Measurements from ENCODE around the gene CX3CL1. TPM values are rescaled to one million over a fixed set of nuclear protein-coding genes. Genes with fewer than 3 reads are reported as not detected.
"Not testable (repeated sequence)": the region's sequence is repeated elsewhere in the genome, so short reads cannot be mapped to it uniquely, and the experiment has no call there.

The CX3CL1 gene
- total RNA-seq, 1 experiment from 2014 or later = 0.23 TPM

DNA sequence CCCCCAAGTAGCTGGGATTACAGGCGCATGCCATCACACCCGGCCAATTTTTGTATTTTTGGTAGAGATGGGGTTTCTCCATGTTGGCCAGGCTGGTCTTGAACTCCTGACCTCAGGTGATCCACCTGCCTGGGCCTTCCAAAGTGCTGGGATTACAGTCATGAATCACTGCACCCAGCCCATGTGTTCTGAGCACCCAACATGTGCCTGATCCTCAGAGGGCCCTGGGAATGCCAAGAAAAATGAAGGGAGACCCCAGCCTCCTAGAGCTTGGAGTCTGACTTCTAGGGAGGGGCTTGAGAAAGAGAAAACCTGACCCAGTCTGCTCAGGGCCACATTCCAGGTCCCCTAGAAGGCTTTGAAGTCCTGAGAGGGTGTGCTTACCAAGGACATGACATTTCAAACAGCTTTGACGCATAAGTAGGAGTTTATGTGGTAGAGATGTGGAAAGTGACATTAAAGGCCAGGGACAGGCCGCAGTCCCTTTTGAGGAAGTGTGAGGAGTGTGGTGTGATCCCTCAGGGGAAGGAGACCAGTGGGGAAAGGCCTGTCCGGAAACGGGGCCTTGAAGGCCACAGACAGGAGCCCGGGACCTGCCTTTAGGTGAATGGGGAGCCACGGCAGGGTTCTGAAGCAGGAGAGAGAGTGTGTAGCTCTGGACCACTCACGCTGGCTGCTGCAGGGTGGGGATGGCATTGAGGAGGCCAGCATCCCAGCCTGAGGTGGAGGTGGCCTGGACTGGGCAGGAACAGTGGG is 14.8 kb upstream of the CX3CL1 start:
- no peak for DNase-seq (ENCODE audit: low spot score)

GRCh38 chr16:57358086-57358420 is 14.2 kb upstream of the CX3CL1 start:
- no peak for DNase-seq (ENCODE audit: low spot score)

DNA sequence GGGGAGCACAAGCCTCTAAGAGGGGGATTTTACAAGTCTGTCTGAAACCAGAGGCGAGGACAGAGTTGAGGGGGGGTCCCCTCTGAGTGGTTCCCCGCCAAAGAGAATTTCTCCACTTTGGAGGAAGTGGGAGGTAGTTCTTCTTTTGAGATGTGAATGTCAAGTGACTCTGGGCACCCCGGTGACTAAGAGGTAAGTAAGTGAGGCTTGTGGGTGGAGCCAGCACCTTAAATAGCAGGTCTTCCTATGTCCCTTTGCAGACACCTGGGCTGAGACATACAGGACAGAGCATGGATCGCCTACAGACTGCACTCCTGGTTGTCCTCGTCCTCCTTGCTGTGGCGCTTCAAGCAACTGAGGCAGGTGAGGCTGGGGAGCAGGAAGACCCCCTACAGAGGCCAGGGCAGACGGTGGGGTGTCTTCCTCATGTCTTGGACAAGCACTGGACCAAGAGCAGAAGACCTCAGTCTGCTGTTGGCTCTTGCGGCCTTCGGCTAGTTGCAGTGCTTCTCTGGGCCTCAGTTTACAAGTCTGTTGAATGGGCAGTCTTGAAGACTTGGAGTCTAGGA is 13.7 kb upstream of the CX3CL1 start, which contains the start of gene CCL22:
Gene CCL22, plus strand, starts transcription at position 257 of the 569 bp plus-strand sequence. Its CDS starts 34 bp downstream, at position 291.
- DNase-seq (ENCODE audit: low spot score) = no peak

GRCh38 chr16:57360321-57360935 is 11.9 kb upstream of the CX3CL1 start:
- DNase-seq (ENCODE audit: low spot score) = no peak

GRCh38 chr16:57361404-57361803 is 10.9 kb upstream of the CX3CL1 start:
- no peak for DNase-seq (ENCODE audit: low spot score)

- no peak for DNase-seq (ENCODE audit: low spot score)
Measured at GRCh38 chr16:57364143-57364542, 8.1 kb upstream of the CX3CL1 start.

DNA sequence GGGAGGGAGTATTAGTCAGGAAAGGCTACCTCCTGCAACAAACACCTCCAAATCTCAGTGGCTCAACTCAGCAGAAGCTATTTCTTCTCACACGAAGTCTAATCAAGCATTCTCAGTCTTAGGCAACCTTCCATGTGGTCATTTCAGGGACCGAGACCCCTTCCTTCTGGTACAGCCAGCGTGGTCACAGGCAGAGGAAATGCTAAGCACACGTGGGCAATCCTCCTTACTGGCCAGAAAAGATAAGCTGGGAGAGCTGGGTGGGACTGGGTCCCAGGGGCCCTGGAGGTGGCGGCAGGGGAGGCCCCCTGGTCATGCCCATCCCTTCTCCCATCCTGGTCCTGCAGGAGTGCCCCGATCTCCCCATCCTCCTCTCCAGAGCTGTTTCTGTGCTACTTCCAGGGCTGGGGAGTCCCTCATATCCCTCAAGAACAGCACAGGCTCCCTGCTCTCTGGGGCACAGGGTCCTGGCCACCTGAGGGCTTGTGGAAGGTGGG is 5.7 kb upstream of the CX3CL1 start:
- no peak for DNase-seq (ENCODE audit: low spot score)

DNA sequence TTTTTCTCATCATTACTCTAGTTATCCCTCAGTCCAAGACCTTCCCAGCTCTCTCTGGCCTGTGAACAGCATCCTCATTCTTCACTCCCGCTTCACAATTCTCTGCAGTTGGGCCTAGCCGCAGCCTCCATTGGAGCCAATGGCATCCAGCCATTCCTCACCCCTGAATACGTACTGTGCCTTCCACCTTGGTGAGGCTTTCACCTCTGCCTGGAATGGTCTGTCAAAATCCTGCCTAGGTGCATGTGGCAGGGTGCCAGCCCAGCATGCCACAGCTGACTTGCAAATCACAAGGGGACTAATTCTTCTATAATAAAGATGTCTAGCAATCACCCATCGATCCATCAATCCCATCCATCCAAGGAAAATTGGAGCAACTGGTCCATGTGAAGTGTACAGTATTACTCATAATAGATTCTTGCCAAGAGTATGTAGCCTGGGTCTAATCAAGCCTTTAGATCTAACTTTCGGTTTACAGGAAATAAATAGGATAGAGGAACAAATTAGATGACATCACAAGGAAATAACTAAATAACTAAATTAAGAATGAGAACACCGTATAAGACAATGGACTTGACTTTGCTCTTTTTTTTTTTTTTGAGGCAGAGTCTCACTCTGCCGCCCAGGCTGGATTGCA is 5.1 kb upstream of the CX3CL1 start:
- DNase-seq (ENCODE audit: low spot score) = no peak

DNA sequence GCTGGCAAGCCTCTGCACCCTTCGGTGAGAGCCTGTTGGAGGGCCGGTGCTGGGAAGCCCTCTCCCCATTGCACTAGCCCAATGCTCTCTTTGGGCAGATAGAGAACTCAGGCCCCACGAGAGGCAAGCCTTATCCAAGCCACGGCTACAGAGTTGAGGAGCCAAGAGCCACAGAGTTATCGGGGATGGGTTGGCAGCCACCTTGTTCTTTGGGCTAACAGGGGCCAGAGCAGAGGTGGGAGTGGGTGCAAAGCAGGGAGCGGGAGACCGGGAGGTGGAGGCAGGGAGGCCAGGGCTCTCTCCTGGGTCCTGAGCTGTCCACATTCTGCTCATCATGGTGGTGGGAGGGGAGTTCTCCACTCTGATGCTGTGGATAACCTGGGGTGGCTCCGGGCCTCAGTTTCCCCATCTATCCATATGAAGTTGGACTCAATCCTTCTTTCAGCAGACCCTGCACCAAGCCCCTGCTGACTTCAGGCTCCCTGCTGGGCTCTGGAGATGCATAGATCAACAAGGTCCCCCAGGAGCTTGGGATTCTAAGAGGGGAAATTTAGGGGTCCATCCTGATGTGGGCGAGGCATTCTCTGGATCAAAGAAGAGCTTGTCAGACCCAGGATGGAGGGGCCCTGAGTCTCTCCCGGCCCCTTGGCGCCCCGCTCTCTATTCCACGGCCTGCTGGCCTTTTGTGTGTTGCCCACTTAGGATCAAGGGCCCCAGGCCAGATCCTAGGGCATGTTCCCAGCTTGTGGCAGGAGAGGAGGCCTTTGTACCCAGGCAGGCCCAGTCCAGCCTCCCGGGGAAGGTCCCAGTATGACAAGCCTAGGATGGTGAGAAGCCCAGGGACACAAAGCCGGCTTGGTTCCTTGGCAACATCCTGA is 557 bp upstream of the CX3CL1 start:
- DNase-seq (ENCODE audit: low spot score) = peak; percentile 38

GRCh38 chr16:57373117-57373947 is 1.0 kb downstream of the CX3CL1 start:
- DNase-seq (ENCODE audit: low spot score) = no peak

DNA sequence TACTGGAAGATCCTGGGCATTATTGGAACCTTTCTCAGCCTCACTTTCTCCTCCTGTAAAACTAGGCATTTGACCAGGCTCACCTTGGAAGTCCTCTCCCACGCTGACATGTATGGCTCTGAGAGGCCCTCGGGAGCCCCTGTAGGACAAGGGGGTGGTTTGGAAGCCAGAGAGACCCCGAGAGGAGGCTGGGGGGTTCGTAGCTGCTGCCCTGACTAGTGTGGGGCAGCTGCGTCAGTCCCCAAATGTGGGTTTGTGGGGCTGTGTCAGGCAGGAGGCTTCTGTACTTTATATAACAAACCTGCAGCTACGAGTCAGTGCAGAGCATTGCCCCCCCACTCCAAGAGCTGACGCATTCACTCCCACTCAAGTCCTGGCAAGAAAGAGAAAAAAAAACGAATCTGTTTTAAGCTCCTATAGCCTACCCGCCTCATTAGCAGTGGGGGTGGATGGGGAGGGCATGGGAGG is 1.8 kb downstream of the CX3CL1 start:
- DNase-seq (ENCODE audit: low spot score) = no peak

- DNase-seq (ENCODE audit: low spot score) = not testable (repeated sequence)
Measured at GRCh38 chr16:57374925-57375465, 2.7 kb downstream of the CX3CL1 start.

- DNase-seq (ENCODE audit: low spot score) = no peak
Measured at GRCh38 chr16:57376313-57376818, 4.1 kb downstream of the CX3CL1 start.

GRCh38 chr16:57377080-57377841 is 5.0 kb downstream of the CX3CL1 start:
- peak; percentile 42 for DNase-seq (ENCODE audit: low spot score)

GRCh38 chr16:57379579-57379978 is 7.3 kb downstream of the CX3CL1 start:
- DNase-seq (ENCODE audit: low spot score) = no peak

DNA sequence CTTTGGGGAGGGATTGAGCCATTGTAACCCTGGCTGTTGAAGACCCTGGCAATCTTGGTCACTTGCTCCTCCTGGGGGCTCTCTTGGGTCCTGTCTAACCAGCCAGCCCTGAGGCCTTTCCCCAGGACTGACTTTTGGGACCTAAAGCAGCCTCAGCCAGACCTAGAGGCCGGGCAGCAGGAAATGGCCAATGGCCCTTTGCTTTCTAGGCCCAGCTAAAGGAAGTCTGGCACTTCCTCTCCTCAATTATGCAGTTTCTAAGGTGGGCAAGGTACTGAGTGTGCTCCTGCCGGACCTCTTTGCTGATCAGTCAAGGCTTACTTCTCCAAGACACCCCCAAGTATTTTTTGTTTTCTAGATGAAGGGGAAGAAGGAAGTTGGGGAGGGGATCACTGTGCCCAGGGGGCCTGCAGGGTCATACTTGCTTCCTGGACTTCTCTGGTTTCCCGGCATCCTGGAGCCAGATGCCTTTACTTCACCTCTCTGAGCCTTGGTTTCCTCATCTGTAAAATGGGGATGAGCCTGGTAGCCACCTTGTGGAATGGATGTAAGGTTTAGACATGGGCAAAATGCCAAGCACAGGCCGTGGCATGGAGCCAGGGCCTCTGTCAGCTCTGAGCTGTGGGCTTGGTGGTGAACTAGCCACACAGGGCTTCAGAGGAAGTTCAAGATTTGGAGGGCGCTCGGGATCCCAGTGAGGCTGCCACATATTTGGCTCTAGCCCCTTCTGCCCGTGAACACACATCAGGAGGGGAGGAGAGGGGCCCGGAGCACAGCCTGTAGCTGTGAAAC is 8.6 kb downstream of the CX3CL1 start:
- peak; percentile 44 for DNase-seq (ENCODE audit: low spot score)

- DNase-seq (ENCODE audit: low spot score) = no peak
Measured at GRCh38 chr16:57381791-57382534, 9.7 kb downstream of the CX3CL1 start.
